Retinal pigment epithelial cell (primary cell): ENCODE results near the gene RNLS.
"Not testable (repeated sequence)": the region's sequence is repeated elsewhere in the genome, so short reads cannot be mapped to it uniquely, and the experiment has no call there.

Experiments
- DNase-seq: peaks from one replicate; pipeline ENCODE4 v3.0.0-alpha.2; 2010; ENCODE audit warnings: low read depth
- H3K4me3 ChIP-seq: 2 replicates; pipeline ENCODE4 v1.5.1; 2011; ENCODE audit warnings: mild to moderate bottlenecking, low read length, control low read depth, moderate library complexity
- TF ChIP-seq, protein P1 (sequence below): conservative IDR thresholded peaks from 2 replicates; pipeline ENCODE4 v1.5.1; 2011; ENCODE audit warnings: low read depth, low read length, control low read depth, inconsistent platforms

RNLS gene

DNA sequence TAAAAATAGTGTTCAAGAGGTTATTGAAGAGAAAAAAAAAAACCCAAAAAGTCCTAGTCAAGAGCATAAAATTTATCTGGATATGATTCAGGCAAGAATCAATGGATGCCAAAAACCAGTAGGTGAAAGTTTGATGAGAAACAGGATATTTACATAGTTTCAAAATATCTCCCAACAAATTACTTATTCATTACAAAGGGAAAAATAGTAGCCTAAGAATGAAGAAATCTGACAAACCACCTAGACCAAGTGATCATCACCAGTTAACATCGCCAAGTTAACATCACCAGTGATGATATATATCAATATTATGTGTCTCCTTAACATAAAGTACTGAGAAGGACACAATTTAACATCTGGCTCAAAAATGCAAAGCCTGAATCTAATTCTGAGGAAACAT lies 85.2 kb downstream of the RNLS start:
- no peak overlapping the region for H3K4me3 ChIP-seq
- DNase-seq: no peak
- TF ChIP-seq, protein P1, sequence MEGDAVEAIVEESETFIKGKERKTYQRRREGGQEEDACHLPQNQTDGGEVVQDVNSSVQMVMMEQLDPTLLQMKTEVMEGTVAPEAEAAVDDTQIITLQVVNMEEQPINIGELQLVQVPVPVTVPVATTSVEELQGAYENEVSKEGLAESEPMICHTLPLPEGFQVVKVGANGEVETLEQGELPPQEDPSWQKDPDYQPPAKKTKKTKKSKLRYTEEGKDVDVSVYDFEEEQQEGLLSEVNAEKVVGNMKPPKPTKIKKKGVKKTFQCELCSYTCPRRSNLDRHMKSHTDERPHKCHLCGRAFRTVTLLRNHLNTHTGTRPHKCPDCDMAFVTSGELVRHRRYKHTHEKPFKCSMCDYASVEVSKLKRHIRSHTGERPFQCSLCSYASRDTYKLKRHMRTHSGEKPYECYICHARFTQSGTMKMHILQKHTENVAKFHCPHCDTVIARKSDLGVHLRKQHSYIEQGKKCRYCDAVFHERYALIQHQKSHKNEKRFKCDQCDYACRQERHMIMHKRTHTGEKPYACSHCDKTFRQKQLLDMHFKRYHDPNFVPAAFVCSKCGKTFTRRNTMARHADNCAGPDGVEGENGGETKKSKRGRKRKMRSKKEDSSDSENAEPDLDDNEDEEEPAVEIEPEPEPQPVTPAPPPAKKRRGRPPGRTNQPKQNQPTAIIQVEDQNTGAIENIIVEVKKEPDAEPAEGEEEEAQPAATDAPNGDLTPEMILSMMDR: no peak

DNA sequence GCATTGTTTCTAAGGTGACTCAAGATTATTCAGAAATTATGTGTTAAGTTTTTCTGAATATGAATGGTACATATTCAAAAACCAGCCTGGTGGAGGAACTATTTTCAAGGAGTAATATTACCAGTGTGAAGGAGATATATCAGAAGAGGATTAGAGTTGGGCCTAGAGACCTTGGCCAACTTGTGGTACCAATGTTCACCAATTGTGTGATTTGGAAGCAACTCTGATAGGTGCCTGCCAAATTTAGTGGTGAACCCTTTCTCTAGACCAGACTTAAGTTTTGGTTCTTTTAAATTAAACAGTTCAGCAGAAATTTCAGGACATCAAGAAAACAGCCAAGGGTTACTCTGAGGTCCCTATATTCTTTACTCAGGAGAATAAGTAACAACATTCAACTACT lies 88.6 kb downstream of the RNLS start:
- DNase-seq: no peak
- TF ChIP-seq, protein P1: no peak

DNA sequence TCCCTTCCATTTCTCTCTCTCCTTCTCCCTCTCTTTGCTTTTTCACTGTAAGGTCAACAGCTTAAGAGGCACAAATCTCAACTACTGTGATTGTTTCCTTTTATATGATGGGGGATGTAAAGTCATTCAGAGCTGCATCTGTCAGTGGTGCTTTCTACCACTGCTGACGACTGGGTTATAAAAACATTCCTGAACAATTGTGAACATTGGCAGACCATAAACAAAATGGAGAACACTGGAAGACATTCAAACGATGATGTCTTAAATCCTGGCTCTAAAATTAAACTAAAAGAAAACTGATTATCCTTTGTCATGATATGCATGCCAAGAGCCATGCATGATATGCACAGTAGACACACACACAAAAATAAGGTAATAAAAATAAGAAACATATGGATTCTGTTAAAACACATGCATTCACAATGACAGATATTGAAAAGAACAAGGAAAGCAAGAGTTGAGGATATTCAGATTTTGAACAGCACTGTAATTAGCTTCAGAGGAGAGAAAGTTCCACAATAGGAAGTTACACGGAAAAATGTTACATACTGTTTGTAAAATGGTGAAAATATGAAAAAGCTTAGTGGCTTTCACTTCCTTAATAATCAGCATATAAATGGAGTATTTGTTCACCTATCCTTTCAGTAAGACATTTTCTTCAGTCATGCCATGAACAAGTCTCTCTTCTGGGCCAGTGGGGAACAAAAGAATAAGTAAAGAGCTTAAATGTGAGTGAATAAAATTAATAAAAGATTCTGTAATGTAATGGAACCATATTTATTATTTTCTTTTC lies 89.2 kb downstream of the RNLS start:
- TF ChIP-seq, protein P1: no peak
- H3K4me3 ChIP-seq: no peak overlapping the region
- DNase-seq: no peak

More for the DNA sequence above, 88.6 kb downstream of the RNLS start:
- no peak overlapping the region for H3K4me3 ChIP-seq

DNA sequence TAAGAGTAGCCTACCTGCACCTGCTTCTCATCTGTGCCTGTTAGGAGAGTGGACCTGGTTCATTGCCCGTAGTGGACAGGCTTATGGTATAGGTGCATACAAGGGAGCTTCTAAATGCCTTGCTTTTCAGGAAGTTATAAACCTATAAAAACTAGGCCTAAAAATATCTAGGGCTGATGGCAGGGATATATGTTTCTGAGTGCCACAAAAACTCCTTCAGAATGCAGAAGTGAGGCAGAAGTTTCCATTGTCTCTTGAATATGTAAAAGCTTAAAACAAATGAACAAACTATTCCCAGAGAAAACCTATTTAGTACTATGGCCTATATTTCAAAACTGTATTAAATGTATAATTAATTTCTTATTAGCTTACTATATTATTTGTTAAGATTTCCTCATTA lies 91.8 kb downstream of the RNLS start:
- TF ChIP-seq, protein P1: no peak
- no peak overlapping the region for H3K4me3 ChIP-seq
- DNase-seq: no peak

DNA sequence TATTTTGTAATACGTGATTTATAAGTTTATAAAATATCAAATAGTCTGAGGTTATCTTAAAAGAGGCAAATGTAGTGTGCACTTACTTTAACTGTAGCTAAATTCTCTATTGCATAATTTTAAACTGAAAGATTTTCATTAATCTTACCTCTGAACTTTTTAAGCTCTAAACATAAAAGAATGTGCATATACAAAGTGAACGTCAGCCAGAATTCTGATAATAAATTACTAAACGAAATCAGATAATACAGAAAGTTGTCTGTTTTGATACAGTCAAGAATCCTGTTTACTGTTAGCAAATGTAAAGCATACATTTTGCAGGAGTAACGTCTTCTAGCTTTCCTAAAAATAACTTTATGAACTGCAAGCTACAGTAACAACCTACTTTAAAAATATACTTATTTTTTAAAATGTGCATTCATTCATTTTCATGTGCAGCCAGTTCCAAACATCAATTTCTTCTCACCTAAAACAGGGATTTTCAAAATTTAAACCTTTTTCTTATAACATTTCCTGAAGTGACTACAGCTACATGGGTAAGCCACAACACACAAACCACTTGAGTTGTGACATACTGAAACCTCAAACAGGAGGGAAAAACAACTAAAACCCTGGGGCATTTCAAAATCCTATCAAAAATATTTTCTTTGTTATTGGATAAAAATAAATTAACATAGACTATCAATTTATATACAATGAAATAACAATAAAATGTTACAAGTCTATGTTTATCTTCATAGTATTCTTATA lies 92.7 kb downstream of the RNLS start:
- no peak for DNase-seq
- H3K4me3 ChIP-seq: no peak overlapping the region
- TF ChIP-seq, protein P1: no peak

DNA sequence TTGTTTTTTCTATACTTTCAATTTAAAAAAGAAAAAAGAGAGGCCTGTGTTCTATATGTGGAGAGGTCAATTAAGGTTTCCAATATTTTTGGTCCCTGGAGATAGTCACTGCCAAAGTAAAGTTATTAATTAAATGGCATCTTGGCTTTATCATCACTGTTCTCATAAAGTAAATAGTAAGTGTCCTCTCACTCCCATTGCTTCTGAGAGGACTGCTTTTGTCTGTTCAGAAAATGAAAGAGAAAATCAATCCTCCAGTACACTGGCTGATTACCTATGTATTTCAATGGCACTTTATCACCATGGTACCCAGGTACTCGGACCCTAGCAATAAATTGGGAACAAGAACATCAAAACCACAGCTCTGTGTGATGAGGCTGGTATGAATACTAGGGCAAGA lies 94.0 kb downstream of the RNLS start:
- H3K4me3 ChIP-seq: no peak overlapping the region
- DNase-seq: no peak
- TF ChIP-seq, protein P1: no peak

DNA sequence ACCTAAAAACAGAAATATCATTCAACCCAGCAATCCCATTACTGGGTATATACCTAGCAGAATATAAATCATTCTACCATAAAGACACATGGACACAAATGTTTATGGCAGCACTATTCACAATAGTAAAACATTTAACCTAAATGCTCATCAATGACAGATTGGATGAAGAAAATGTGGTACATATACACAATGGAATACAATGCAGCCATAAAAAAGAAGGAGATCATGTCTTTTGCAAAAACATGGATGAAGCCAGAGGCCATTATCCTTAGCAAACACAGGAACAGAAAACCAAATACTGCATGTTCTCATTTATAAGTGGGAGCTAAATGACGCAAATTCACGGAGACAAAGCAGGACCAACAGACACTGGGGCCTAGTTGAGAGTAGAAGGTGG lies 96.3 kb downstream of the RNLS start:
- not testable (repeated sequence) for DNase-seq, H3K4me3 ChIP-seq
